ENCODE measurements around the gene NCBP2. TPM values are rescaled to one million over a fixed set of nuclear protein-coding genes. Genes with fewer than 3 reads are reported as not detected.

NCBP2 gene
- total and polyA plus RNA-seq, 8 donors: 15.4 to 52.5 (median 40.6) TPM

DNA sequence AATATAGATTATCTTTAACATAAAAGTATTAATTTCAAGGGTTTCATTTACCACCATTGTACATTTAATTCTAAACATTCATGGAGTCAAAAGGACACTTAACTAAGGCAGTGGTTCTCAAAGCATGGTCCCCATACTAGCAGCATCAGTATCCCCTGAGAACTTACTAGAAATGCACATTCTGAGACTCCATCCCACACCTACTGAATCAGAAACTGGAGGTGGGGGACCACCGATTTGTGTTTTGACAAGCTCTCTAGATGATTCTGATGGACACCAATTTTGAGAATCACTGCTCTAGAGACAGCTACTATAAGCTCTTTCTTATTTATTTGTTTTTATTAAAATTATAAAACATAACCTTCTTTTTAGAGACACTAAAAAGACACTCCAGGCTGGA is 40.6 kb downstream of the NCBP2 start:
- no peaks in the 10 kb centered on the region for H3K9me3 ChIP-seq
- H3K27me3 ChIP-seq: no peaks in the 10 kb centered on the region
- no peak overlapping the region for H3K27ac ChIP-seq
- no peak for DNase-seq
- no peak overlapping the region for H3K4me3 ChIP-seq
- TF ChIP-seq, protein P1, sequence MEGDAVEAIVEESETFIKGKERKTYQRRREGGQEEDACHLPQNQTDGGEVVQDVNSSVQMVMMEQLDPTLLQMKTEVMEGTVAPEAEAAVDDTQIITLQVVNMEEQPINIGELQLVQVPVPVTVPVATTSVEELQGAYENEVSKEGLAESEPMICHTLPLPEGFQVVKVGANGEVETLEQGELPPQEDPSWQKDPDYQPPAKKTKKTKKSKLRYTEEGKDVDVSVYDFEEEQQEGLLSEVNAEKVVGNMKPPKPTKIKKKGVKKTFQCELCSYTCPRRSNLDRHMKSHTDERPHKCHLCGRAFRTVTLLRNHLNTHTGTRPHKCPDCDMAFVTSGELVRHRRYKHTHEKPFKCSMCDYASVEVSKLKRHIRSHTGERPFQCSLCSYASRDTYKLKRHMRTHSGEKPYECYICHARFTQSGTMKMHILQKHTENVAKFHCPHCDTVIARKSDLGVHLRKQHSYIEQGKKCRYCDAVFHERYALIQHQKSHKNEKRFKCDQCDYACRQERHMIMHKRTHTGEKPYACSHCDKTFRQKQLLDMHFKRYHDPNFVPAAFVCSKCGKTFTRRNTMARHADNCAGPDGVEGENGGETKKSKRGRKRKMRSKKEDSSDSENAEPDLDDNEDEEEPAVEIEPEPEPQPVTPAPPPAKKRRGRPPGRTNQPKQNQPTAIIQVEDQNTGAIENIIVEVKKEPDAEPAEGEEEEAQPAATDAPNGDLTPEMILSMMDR (IDR thresholded peaks at IDR 0.05): no peak
- TF ChIP-seq POLR2AphosphoS5 (IDR thresholded peaks at IDR 0.05) (no peak), EP300 (IDR thresholded peaks at IDR 0.05) (no peak), POLR2A (IDR thresholded peaks at IDR 0.05) (no peak)
- intact Hi-C loops (cut with DNase I; ENCODE audit: low total_unique reads): no loop called here
- WGBS, 5 donors: 81 to 100% (median 91%) methylated on average over 1 of the region's 1 CpG
- H3K4me1 ChIP-seq: no peaks in the 10 kb centered on the region
- peaks cover 35 to 77% (median 71%) of the 10 kb centered on the region in 4 donors for H3K36me3 ChIP-seq

DNA sequence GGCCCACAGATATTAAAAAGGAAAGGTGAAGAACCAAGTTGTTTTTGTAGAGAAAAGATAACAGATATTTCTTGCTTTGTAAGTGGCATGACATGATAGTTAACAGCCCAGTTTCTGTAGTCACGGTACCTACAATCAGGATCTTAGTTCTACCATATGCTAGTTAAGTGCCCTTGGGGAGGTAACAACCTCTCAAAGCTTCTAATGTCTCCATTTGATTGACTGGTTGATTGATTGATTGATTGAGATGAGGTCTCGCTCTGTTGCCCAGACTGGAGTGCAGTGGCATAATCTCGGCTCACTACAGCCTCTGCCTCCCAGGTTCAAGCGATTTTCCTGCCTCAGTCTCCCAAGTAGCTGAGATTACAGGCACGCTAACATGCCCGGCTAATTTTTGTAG is 46.1 kb downstream of the NCBP2 start:
- intact Hi-C loops (cut with DNase I; ENCODE audit: low total_unique reads): no loop called here
- H3K36me3 ChIP-seq: peaks cover 3 to 30% (median 17%) of the 10 kb centered on the region in 4 donors
- WGBS, 5 donors: 96 to 99% (median 98%) methylated on average over 6 of the region's 6 CpGs
- no peak for DNase-seq
- no peaks in the 10 kb centered on the region for H3K27me3 ChIP-seq
- H3K4me3 ChIP-seq: no peak overlapping the region
- no peak overlapping the region for H3K27ac ChIP-seq
- peaks cover 0 to 11% (median 3%) of the 10 kb centered on the region in 4 donors for H3K4me1 ChIP-seq
- H3K9me3 ChIP-seq: no peaks in the 10 kb centered on the region
- TF ChIP-seq EP300 (IDR thresholded peaks at IDR 0.05): no peak
- TF ChIP-seq, protein P1 (IDR thresholded peaks at IDR 0.05): no peak

DNA sequence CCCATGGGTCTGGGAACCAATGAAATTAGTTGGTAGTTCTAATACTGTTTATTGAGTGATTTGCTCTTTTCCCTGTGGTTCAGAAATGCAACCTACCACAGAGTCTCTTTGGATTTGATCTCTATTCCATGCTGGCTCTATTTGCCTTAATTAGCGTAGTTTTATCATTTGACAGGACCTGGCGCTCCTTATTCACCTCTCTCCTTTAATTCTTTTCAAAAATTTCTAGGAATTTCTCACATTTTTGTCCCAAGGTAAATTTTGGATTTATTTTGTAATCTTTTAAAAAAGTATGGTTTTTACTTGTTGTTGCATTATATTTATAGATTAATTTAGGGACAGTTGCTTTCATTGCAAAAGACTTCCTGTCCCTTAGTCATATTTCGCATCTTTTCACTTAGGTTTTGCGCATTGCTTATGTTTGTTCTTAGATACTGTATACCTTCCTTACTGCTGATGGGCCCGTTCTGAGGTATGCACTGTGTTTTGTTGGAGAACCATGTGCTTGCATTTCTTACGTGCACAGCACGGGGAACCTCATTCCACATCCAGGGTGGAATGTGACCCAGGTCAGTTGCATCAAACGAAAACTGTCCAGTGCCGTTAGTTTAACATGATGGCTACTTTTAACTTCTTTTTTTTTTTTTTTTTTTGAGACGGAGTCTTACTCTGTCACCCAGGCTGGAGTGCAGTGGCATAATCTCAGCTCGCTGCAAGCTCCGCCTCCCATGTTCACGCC is 47.6 kb downstream of the NCBP2 start:
- Histone ChIP-seq H3K27ac (no peak overlapping the region), H3K4me3 (no peak overlapping the region), H3K4me1 (peaks cover 0 to 18% (median 3%) of the 10 kb centered on the region in 4 donors), H3K27me3 (no peaks in the 10 kb centered on the region), H3K9me3 (no peaks in the 10 kb centered on the region), H3K36me3 (peaks cover 2 to 20% (median 3%) of the 10 kb centered on the region in 4 donors)
- TF ChIP-seq, protein P1 (IDR thresholded peaks at IDR 0.05): no peak
- TF ChIP-seq EP300 (IDR thresholded peaks at IDR 0.05): no peak
- no peak for TF ChIP-seq POLR2A (IDR thresholded peaks at IDR 0.05)
- TF ChIP-seq POLR2AphosphoS5 (IDR thresholded peaks at IDR 0.05): no peak
- 93 to 97% (median 95%) methylated on average over 13 of the region's 13 CpGs for WGBS, 5 donors
- DNase-seq: no peak
- intact Hi-C loops (cut with DNase I; ENCODE audit: low total_unique reads): no loop called here

DNA sequence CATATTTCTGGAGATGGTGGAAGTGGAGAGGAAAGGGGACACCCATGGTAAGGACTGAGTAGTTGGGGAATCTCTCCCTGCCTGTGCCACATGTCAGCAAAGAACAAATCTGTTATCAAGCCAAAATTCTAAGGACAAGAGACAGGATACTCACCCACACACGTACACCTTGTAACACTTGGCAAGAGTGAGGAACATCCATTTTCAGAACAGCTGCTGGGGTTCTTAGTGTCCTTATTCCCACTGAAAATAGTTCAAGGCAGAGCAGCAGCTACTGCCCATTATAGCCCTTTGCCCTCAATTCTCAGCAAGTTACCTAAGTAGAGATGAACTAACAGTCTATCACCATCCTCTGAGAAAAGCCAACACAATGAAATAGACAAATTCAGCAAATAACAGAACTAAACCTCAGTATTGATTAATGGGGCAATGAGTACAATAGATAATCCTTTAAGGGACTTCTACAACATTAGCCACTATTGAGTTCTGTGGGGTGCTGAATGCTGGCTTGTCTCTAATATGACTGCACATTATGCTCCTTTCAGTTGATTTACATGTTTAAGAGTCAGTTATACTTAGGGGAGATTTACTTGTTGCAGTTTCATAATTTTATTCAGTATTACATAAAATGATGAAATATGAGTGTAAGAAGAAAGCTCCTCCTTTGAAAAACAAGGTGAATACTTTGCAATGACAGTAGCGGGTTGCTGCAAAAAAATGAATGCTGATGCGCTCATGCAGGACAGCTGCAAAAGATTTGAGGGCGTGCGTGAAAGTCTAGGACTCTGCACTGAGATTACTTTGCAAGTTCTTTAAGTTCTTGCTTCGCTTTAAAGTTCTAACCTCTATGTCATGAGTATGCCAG is 52.3 kb downstream of the NCBP2 start:
- 91 to 96% (median 93%) methylated on average over 6 of the region's 6 CpGs for WGBS, 5 donors
- TF ChIP-seq POLR2A (IDR thresholded peaks at IDR 0.05) (no peak), EP300 (IDR thresholded peaks at IDR 0.05) (no peak)
- Histone ChIP-seq H3K9me3 (no peaks in the 10 kb centered on the region), H3K27ac (no peak overlapping the region), H3K36me3 (peaks cover 0 to 36% (median 31%) of the 10 kb centered on the region in 4 donors), H3K4me1 (peaks cover 0 to 33% (median 3%) of the 10 kb centered on the region in 4 donors), H3K4me3 (no peak overlapping the region), H3K27me3 (no peaks in the 10 kb centered on the region)
- no peak for DNase-seq
- intact Hi-C loops (cut with DNase I; ENCODE audit: low total_unique reads): no loop called here
